ENCODE data around the gene SPOCK2. TPM values are rescaled to one million over a fixed set of nuclear protein-coding genes. Genes with fewer than 3 reads are reported as not detected.

The SPOCK2 gene
- total RNA-seq, 3 donors from 2014 or later, result 3.9 to 4.5 (median 4.1) TPM

- Histone ChIP-seq H3K27me3 (no peaks in the 10 kb centered on the region), H3K9me3 (no peaks in the 10 kb centered on the region), H3K36me3 (no peaks in the 10 kb centered on the region), H3K27ac (no peak overlapping the region), H3K4me1 (no peaks in the 10 kb centered on the region), H3K4me3 (no peak overlapping the region)
- intact Hi-C loops (cut with DNase I; ENCODE audit: low total_unique reads), result no loop called here
- no peak for DNase-seq (ENCODE audit: low spot score in 2 of 2)
- TF ChIP-seq, protein P1, sequence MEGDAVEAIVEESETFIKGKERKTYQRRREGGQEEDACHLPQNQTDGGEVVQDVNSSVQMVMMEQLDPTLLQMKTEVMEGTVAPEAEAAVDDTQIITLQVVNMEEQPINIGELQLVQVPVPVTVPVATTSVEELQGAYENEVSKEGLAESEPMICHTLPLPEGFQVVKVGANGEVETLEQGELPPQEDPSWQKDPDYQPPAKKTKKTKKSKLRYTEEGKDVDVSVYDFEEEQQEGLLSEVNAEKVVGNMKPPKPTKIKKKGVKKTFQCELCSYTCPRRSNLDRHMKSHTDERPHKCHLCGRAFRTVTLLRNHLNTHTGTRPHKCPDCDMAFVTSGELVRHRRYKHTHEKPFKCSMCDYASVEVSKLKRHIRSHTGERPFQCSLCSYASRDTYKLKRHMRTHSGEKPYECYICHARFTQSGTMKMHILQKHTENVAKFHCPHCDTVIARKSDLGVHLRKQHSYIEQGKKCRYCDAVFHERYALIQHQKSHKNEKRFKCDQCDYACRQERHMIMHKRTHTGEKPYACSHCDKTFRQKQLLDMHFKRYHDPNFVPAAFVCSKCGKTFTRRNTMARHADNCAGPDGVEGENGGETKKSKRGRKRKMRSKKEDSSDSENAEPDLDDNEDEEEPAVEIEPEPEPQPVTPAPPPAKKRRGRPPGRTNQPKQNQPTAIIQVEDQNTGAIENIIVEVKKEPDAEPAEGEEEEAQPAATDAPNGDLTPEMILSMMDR (IDR thresholded peaks at IDR 0.05), result no peak
- TF ChIP-seq POLR2AphosphoS5 (IDR thresholded peaks at IDR 0.05) (no peak), POLR2A (IDR thresholded peaks at IDR 0.05) (no peak)
These were observed 61.9 kb downstream of the SPOCK2 start for GRCh38 chr10:72026278-72027111.

DNA sequence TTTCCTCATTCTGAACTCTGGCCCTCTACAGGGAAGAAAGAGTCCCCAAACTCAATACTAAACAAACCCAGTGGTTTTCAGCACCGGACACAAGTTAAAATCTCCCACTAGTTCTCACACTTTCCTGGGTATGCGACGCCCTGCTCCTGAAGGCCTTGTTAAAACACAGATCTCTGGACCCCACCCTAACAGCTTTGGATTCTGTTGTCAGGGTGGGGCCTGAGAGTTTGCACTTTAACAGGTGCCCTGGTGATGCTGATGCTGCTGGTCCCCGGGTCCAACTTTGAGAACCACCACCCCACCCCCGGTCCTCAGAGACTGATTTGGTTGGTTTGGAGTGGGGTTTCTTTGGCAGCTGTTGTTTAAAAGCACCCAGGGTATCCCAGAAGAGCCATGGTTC, 62.5 kb downstream of the SPOCK2 start:
- Histone ChIP-seq H3K4me1 (no peaks in the 10 kb centered on the region), H3K36me3 (no peaks in the 10 kb centered on the region), H3K27me3 (no peaks in the 10 kb centered on the region), H3K27ac (no peak overlapping the region), H3K9me3 (no peaks in the 10 kb centered on the region), H3K4me3 (no peak overlapping the region)
- DNase-seq (ENCODE audit: low spot score in 2 of 2), result no peak
- TF ChIP-seq, protein P1 (IDR thresholded peaks at IDR 0.05), result no peak
- TF ChIP-seq POLR2A (IDR thresholded peaks at IDR 0.05), result no peak
- no peak for TF ChIP-seq POLR2AphosphoS5 (IDR thresholded peaks at IDR 0.05)
- intact Hi-C loops (cut with DNase I; ENCODE audit: low total_unique reads), result no loop called here

- Histone ChIP-seq H3K36me3 (no peaks in the 10 kb centered on the region), H3K4me3 (no peak overlapping the region), H3K27me3 (no peaks in the 10 kb centered on the region), H3K27ac (no peak overlapping the region), H3K4me1 (no peaks in the 10 kb centered on the region), H3K9me3 (no peaks in the 10 kb centered on the region)
- intact Hi-C loops (cut with DNase I; ENCODE audit: low total_unique reads), result no loop called here
- TF ChIP-seq, protein P1 (IDR thresholded peaks at IDR 0.05), result no peak
- TF ChIP-seq POLR2AphosphoS5 (IDR thresholded peaks at IDR 0.05), result no peak
- no peak for TF ChIP-seq POLR2A (IDR thresholded peaks at IDR 0.05)
- no peak for DNase-seq (ENCODE audit: low spot score in 2 of 2)
These were observed 63.0 kb downstream of the SPOCK2 start for GRCh38 chr10:72025400-72025799.

GRCh38 chr10:72024596-72024995, 63.8 kb downstream of the SPOCK2 start:
- no peak for DNase-seq (ENCODE audit: low spot score in 2 of 2)
- intact Hi-C loops (cut with DNase I; ENCODE audit: low total_unique reads), result no loop called here
- H3K36me3 ChIP-seq, result no peaks in the 10 kb centered on the region
- TF ChIP-seq POLR2A (IDR thresholded peaks at IDR 0.05) (no peak), POLR2AphosphoS5 (IDR thresholded peaks at IDR 0.05) (no peak)
- TF ChIP-seq, protein P1 (IDR thresholded peaks at IDR 0.05), result no peak
- H3K27me3 ChIP-seq, result no peaks in the 10 kb centered on the region
- H3K27ac ChIP-seq, result no peak overlapping the region
- H3K4me3 ChIP-seq, result no peak overlapping the region
- H3K9me3 ChIP-seq, result no peaks in the 10 kb centered on the region
- H3K4me1 ChIP-seq, result no peaks in the 10 kb centered on the region

DNA sequence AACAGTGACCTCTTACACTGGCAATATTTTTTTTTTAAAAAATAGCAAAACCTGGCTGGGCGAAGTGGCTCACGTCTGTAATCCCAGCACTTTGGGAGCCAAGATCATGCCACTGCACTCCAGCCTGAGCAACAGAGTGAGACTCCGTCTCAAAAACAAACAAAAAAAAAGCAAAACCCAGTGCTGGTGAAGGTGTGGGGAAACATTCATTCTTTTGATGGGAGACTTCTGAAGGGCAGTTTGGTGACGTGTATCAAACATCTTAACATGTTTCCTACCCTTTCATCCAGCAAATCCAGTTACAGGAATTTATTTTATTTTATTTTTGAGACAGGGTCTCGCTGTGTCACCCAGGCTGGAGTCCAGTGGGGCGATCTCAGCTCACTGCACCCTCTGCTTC, 66.1 kb downstream of the SPOCK2 start:
- TF ChIP-seq POLR2A (IDR thresholded peaks at IDR 0.05) (no peak), POLR2AphosphoS5 (IDR thresholded peaks at IDR 0.05) (no peak)
- TF ChIP-seq, protein P1 (IDR thresholded peaks at IDR 0.05), result no peak
- Histone ChIP-seq H3K4me3 (no peak overlapping the region), H3K27me3 (no peaks in the 10 kb centered on the region), H3K27ac (no peak overlapping the region), H3K4me1 (peaks cover 0 to 3% of the 10 kb centered on the region in 2 donors), H3K36me3 (no peaks in the 10 kb centered on the region), H3K9me3 (no peaks in the 10 kb centered on the region)
- no peak for DNase-seq (ENCODE audit: low spot score in 2 of 2)
- intact Hi-C loops (cut with DNase I; ENCODE audit: low total_unique reads), result no loop called here
